ENCODE data around the gene KSR1.
"Not testable (repeated sequence)": the region's sequence is repeated elsewhere in the genome, so short reads cannot be mapped to it uniquely, and the experiment has no call there.

KSR1 gene

DNA sequence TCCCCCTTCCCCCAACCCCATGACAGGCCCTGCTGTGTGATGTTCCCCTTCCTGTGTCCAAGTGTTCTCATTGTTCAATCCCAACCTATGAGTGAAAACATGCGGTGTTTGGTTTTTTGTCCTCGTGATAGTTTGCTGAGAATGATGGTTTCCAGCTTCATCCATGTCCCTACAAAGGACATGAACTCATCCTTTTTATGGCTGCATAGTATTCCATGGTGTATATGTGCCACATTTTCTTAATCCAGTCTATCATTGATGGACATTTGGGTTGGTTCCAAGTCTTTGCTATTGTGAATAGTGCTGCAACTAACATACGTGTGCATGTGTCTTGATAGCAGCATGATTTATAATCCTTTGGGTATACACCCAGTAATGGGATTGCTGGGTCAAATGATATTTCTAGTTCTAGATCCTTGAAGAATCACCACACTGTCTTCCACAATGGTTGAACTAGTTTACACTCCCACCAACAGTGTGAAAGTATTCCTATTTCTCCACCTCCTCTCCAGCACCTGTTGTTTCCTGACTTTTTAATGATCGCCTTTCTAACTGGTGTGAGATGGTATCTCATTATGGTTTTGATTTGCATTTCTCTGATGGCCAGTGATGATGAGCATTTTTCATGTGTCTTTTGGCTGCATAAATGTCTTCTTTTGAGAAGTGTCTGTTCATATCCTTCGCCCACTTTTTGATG is 28.9 kb upstream of the KSR1 start:
- DNase-seq: not testable (repeated sequence)

DNA sequence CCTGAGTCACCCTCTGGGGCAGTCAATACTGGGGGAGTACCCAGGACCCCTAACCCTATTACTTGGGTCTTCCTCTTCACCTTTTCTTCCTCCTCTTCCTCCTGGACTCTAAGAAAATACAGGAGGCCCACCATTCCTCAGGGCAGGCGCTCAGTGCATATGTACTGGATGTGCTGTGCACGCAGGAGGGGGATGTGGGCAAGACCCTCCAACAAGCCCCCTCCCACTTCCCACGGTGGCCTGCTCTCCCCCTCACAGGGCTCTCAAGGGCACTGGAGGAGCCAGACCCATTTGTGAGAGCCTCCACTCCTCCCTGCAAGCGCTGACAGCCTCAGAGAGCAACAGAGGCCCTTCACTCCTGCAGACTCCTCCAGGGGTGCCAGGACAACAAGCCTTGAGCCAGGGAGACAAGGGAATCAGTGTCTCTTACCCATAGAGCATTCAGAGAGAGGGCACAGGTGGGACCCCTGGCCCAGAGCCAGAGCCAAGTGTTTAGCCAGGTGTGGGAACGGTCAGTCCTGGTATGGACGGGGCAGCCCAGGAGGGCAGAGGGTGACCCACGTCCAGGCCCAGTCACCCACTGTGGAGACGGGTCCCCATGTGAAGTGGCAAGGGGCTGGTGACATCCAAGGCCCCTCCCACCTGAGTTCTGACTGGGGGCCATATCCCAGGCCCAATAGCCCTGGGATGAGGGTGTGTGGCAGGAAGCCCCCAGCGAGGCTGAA is 27.3 kb upstream of the KSR1 start:
- no peak for DNase-seq

DNA sequence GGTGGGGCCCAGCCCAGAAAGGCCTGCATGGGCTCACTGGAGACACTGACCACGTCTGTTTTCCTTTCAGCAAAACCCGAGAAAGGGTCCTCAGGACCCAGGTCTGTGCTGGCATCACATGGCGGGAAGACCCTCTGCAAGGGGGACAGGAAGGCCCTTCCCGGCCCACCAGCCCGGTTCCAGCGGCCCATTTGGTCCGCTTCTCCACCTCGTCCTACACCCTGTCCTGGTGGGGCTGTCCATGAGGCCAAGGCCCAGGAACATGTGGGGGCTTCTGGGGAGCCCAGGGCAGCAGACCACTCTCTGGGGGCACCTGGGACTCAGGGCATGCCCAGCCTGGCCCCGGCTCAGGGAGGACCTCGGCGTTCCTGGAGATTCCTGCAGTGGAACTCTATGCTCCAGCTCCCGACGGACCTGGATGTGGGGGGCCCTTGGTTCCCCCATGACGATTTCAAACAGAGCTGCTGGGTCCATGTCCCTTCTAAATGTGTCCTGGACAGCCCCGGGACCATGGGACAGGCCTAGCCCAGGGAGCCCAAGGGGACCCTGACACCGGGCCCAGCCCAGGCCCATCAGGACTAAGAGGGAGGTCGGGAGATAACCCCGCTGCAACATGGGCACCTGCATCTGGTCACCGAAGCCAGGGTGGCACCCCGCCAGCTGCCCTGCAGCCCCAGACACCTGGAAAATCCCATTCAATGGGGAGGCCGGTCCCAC is 26.4 kb upstream of the KSR1 start:
- DNase-seq: no peak

DNA sequence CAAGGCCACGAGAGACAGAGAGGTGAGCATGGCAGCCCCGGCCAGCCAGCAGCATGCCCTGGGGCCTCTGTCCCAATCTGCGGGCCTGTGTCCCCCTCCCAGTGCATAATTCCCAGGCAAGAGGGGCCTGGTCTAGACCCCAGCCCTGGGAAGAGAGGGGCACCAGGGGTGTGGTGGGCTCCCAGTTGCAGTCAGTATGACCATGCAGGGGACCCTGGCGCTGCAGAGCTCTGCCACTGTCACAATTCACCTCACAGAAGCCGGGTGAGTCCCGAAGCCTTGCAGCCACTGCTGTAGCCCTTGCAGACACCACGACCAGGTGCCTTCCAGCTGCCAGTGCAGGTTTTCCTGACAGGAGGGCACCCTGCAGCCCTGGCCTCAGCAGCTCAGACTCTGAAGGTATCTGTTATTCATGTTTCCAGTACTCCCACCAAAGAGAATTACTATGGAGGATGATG is 25.8 kb upstream of the KSR1 start:
- no peak for DNase-seq

DNA sequence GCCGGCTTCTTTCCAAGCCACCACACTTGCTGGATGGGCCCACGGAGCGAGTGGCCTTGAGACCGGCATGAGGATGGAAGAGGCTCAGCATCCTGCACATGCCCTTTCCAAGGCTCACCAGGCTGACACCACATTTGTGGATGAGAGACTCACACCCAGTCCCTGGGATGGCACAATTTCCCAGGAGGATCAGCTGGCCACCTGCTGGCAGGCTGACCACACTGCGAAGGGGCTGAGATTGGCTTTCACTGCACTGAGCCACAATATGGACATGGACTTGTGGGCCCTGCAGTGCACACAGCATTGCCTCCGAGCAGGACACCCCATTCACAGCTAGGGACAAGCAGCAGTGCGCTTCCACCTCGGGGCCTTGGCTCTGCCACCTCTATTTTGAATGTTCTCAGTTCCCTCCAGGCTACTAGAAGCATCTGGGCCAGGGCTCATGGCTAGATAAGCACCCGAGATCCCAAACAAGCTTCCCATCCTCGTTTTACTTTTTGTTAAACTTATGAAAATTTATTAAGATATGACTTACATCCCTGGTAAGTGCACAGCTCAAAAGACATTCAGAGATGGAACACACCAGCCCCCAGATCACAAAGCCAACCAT is 25.3 kb upstream of the KSR1 start:
- DNase-seq: no peak

DNA sequence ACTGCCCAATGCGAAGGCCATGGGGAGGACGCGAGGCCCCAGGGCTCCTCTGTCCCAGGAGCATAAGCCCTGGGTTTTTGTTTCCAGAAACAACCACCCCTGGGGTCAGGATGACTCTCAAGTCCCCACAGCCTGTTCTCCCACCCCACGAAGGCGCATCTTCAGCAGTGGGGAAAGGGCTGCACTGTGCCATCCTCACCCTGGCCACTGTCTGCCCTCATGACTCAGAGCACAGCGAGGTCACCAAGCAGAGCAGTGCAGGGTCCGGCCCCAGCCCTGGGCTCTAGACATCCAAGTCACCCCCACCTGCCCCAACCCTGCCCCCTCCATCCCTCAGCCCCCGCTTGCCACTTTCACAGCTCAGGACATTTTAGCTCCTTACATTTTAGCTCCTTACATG is 22.7 kb upstream of the KSR1 start:
- no peak for DNase-seq

DNA sequence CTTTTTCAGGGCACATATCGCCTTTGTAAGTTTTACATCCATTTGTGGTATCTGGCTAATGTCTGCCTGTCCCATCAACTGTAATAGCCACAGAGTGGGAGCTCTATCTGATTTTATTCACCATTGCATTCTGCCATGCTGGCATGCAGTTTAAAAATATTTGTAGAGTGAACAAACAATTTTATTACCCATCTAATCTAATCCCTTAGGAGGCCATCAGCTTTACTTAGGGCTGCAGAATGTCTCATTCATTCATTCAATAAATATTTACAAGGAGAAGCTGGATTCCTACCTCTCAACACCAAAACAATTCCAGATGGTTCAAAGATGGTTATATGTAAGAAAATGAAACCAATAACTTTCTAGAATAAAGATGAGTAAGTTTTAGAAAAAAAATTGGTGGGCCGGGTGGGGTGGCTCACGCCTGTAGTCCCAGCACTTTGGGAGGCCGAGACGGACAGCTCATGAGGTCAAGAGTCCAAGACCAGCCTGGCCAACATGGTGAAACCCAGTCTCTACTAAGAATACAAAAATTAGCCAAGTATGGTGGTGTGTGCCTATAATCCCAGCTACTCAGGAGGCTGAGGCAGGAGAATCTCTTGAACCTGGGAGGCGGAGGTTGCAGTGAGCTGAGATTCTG is 20.7 kb upstream of the KSR1 start:
- DNase-seq: not testable (repeated sequence)

DNA sequence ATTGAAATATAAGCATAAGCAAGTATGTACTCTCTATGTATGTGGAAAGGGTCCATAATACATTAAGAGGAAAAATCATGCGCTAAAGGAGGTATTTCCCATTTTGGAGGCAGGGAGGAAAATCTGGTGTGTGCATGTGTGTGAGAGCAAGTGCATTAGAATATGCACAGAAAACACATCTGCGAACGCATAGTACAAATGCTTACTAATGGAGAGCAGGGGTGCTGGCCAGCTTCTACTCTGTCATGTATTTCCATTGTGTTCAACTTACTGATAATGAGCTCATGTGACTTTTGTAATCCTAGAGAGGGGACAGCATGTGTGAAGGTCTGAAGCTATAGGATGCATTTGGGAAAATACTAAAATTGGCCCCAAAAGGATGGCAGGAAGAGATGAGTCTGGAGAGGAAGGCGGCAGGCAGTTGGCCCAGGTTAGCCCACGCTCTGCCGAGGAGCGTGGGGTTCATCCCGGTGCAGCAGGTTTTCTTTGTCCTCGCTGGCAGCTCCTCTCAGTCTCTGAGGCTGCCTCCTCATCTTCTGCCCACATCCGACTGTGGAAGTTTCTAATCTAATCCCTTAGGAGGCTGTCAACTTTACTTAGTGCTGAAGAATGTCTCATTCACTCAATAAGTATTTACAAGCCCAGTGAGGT is 17.8 kb upstream of the KSR1 start:
- no peak for DNase-seq

DNA sequence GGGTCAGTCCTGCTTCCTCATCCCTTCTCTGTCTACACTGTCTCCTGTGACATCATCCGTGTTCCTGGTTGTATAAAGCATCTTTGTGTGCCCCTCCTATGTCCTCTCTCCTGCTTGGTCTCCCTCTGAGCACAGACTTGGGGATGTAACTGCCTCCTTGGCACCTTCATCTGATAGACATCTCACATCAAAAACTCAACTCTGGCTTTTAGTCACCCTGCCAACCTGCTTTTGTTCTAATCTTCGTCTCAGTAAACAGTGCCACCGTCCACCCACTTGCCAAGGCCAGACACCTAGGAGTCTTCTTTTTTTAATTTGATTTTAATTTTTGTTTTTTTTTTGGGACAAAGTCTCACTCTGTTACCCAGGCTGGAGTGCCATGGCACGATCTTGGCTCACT is 16.9 kb upstream of the KSR1 start:
- DNase-seq: no peak

DNA sequence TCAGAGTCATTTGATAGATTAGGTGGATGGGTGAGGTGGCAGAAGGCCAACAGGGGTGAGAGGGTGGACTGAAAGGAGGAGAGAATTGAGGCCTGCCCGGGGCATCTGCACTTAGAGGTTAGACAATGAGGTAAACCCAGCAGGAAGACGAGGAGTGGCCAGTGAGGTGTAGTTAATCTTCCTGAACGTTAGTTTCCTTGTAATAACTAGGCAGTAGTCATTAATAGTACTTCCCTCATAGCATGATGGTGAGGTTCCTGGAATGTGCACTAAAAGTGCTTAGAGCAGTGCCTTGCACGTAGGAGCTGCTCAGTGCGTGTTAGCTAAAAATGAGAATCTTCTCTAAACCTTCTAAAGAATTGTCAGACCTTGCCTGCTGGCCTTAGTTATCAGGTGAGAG is 13.5 kb upstream of the KSR1 start:
- DNase-seq: peak; percentile 14

DNA sequence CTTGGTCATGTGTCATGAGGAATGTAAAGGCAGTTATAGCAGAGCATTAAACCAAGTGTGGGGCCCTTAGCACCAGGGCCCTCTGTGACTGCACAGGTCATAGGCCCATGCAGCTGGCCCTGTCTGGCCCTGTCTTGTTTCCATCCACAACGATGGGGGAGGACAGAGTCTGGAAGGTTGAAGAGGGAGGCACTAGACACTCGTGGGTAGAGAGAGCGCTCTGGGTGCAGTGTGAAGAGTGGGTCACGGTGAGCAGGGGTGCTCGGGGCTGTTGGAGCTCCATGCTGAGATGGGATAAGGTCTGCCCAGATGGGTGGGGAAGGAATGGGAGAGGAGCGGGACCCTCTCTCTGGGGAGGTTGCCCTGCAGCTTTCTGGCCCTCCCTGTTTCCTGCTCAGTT is 12.8 kb upstream of the KSR1 start:
- DNase-seq: no peak

DNA sequence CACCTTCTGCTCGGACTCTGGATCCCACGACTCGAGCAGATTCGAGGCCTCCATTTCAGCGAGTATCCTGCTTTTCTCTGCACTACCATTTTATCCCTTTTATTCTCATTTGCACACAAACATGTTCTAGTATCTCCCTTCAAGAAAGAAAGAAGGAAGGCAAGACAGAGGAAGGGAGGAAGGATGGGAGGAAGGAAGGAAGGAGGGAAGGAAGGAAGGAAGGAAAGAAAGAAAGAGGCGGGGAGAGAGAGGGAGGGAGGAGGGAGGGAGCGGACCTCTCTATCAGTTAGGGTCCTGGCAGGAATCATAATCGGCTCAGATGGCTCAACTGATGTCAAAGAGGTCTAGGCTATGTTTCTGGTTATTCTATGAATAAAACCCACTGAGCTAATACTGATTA is 10.3 kb upstream of the KSR1 start:
- DNase-seq: no peak

DNA sequence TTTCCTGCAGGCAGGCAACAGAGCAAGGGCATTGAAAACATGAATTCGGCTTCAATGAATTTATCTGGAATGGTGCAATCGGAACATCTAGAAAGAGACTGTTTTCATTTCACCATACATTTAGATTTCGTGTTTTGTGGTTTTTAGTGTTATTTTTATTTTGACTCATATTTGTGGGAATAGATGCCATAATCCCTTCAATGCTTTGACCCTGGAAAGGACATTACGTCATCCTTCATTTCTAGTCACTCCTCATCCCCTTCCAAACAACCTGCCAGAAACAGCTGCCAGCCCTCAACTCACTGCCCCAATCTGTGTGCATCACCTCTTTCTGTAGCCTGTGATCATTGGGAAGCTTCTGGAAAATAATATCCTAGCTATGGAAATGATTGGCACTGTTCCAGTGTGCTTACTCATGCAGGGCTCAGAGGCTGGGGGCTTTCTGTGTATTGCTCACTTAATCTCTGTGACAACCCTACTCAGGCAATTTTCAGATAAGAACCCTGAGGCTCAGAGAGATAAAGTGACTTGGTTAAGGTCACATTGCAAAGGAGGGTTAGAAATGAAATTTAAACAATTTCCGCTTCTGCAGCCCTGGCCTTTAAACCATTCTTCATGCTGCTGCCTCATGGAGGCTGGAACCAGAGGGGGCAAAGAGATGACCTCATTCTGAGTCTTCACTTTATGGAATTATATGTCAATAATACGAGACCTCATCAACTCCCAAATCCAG is 9.5 kb upstream of the KSR1 start:
- DNase-seq: no peak

DNA sequence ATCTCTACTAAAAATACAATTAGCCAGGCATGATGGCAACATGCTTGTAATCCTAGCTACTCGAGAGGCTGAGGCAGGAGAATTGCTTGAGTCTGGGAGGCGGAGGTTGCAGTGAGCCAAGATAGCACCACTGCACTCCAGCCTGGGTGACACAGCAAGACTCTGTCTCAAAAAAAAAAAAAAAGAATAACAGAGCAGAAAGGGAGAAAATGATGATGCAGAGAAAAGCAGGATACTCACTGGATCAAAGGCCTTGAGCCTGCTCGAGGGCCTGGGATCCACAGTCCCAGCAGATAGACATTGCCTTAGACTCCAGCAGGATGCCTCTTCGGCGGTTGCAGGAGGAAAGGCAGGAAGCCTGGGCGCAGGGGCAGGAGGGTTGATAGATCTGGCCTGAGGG is 7.7 kb upstream of the KSR1 start:
- not testable (repeated sequence) for DNase-seq

DNA sequence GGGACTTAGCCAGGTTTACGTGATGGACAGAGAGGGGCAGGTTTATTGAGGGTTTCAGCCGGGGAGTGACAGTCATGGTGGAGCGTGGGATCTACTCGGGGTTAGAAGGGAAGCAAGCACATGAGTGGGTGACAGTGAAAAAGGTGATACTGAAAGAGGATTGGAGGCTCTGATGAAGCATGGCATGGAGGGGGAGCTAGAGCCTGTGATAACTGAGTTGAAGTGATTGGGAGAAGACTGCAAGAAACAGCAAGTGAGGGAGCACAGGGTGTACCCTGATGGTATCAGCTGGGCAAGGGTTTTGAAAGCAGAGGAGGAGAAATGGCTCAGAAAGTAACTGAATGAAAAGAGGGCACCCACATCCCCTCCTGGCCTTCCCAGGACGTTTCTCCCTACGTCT is 6.7 kb upstream of the KSR1 start:
- no peak for DNase-seq

DNA sequence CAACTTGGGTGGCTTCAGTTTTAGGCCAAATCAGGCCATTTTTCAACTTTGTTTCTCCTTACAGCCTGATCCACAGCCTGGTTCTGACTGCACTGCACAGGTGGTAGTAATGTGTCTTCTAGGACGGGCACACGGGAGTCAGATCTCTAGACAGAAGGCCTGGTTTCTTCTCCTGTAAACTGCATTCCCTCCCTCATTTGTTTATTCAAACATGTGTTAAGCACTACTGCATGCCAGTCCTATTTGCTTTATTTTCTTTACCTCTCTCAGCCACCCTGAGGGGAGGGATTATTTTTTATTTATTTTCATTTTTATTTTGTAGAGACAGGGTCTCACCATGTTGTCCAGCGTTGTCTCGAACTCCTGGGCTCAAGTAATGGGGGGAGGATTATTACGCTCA is 6.3 kb upstream of the KSR1 start:
- DNase-seq: no peak

DNA sequence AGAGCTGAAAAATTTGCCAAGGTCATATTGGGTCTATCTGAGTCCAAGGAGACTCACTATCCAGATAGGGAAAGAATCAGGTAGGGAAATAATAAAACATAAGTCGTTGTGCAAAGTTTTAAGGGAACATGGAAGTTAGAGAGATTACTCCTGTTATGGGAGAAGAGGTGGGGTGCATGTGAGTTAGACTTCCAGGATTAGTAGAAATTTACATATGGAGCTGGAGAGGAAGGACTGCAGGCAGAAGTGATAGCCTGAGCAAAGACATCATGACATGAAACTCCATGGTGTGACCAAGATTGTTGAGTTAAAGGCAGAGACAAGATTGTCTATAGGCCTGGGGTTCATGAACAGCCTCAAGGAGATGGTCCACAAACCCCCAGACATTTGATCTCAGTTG is 5.8 kb upstream of the KSR1 start:
- no peak for DNase-seq

DNA sequence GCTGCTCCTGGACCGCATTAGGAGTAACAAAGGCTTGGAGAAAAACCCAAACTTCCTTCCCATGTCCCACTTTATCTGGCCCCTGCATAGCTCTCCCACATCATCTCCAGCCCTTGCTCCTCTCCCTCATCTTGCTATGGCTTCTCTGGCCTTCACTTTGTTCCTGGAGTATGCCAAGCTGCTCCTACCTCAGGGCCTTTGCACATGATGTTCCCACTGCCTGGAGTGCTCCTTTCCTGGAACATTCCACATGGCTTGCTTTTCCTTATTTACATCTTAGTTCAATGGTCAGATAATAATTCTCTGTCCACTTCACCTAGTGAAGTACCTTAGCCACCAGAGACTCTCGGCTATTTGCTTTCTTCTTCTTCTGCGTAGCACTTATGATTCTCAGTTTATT is 4.3 kb upstream of the KSR1 start:
- DNase-seq: no peak

DNA sequence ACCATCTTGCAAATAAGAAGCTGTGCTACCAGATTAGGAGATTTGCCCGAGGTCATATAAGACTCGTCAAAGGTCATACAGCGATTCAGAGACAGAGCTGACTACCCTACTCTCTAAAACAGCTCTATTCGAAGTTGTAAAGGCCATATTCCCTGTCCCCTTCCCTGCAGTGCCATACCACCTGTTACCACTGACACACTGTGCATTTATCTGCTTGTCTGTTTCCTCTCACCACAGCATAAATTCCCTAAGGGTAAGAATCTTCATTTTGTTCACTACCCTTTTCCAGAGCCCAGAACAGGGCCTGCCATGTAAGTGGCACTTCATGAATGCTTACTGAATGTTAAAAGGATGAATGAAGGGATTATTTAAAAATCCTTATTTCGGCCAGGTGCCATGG is 3.4 kb upstream of the KSR1 start:
- no peak for DNase-seq

DNA sequence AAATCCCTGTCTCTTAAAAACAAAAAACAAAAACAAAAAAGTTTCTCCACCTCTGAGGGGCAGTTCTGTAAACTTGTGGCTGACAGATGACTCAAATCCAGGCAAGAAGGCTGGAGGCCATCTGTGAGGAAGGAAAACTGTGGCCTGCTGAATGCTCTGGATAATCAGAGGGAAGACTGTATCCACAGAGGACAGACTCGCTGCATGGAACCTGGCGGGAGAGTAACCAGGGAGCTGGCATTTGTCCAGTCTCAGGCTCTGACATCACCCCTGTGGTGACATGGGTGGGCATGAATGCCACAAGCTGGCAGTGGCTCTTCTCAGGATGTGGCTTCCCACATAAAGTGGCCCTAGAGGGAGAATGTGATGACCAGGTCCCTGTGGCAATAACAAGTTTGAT is 2.8 kb upstream of the KSR1 start:
- no peak for DNase-seq

DNA sequence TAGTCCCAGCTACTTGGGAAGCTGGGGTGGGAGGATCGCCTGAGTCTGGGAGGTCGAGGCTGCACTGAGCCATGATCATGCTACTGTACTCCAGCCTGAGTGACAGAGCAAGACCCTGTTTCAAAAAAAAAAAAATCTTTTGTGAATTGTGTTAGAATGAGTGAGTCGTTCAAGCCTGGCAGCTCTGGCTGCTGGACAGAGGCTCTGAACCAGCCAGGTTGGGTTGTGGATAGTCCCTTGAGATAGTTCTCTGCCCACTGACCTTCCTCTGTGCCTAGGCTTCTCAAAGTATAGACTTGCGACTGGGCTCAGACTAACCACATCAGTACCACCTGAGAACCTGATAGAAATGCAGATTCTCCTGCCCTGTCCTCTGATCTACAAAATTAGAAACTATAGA is 2.2 kb upstream of the KSR1 start:
- no peak for DNase-seq
